SU-DHL-6 (cell line): ENCODE results near the gene TEX38.

Source experiments
- CTCF ChIP-seq: fragments of 200-600 bp; sonication (generic); IDR thresholded peaks from one replicate; pipeline ENCODE4 v1.5.1; 2017; ENCODE audit warnings: antibody characterized with exemption, mild to moderate bottlenecking, low read length, moderate library complexity; ENCODE audit not compliant: insufficient read depth, poor library complexity, severe bottlenecking
- EZH2phosphoT487 ChIP-seq: fragments of 200-600 bp; sonication (generic), shearing (Covaris generic); conservative IDR thresholded peaks from 2 replicates; pipeline ENCODE4 v1.6.1; 2018; ENCODE audit warnings: mild to moderate bottlenecking, antibody characterized with exemption, low read length, moderate library complexity, mixed read lengths

- peak; percentile 21 for TF ChIP-seq CTCF
- no peak for TF ChIP-seq EZH2phosphoT487
These were observed 49.3 kb upstream of the TEX38 start for GRCh38 chr1:46622344-46622743.
